Subcutaneous adipose tissue (tissue), 4 donors: ENCODE results near the gene LRRC15. TPM values are rescaled to one million over a fixed set of nuclear protein-coding genes. Genes with fewer than 3 reads are reported as not detected.

Source experiments
- total RNA-seq, 4 donors: library from RNA; depleted of rRNA; stranded (reverse); fragments of >200 nt; gene quantifications; one replicate each; pipeline ENCODE4 v1.1.0, GENCODE V29; 2016
- TF ChIP-seq, protein P1 (sequence below): fragments of 450-650 bp; IDR thresholded peaks from one replicate; pipeline ENCODE4 v1.5.1; 2016; ENCODE audit warnings: low read depth, mild to moderate bottlenecking, control low read depth, antibody characterized with exemption, moderate library complexity

The LRRC15 gene
- total RNA-seq, 4 donors from 2014 or later: under 0.01 to 0.22 TPM; not detected in 2

DNA sequence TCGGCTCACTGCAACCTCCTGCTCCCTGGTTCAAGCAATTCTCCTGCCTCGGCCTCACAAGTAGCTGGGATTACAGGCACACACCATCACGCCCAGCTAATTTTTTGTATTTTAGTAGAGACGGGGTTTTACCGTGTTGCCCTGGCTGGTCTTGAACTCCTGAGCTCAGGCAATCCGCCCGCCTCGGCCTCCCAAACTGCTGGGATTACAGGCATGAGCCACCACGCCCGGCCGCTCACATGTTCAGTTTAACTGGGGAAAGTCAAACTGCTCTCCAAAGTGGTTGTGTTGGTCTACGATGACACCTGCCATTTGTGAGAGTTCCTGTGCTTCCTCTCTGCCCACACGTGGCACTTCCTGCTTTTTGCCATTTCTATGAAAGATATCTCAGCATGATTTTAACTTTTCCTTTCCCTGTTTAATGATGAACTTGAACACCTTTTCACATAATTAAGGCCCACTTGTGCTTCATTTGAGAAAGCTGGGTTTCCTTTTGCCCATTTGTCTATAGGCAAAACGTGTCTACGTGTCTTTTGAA, 30.4 kb upstream of the LRRC15 start:
- TF ChIP-seq, protein P1, sequence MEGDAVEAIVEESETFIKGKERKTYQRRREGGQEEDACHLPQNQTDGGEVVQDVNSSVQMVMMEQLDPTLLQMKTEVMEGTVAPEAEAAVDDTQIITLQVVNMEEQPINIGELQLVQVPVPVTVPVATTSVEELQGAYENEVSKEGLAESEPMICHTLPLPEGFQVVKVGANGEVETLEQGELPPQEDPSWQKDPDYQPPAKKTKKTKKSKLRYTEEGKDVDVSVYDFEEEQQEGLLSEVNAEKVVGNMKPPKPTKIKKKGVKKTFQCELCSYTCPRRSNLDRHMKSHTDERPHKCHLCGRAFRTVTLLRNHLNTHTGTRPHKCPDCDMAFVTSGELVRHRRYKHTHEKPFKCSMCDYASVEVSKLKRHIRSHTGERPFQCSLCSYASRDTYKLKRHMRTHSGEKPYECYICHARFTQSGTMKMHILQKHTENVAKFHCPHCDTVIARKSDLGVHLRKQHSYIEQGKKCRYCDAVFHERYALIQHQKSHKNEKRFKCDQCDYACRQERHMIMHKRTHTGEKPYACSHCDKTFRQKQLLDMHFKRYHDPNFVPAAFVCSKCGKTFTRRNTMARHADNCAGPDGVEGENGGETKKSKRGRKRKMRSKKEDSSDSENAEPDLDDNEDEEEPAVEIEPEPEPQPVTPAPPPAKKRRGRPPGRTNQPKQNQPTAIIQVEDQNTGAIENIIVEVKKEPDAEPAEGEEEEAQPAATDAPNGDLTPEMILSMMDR: no peak

DNA sequence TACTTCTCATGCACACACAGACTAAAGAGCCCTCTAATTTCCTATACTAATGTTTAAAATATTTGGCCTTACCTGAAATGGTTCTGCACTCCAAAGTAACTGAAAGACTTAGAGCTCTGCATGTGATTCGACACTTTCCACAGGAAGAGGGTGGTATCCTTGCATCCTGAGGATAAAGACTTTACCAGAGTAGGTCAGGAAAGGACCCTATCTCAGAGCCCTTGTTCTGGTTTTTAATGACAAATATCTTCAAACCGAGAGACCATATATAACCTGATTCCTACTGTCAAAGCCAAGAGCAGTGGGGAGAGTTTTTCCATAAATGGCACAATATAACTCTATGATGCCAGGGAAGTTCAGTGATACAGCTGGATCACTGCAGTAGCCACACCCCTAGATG, 29.6 kb upstream of the LRRC15 start, which contains the start of gene GP5:
Gene GP5, minus strand, starts transcription at position 101 of the 400 bp plus-strand sequence. CDS start 984 bp downstream, outside the sequence.
- TF ChIP-seq, protein P1: no peak

DNA sequence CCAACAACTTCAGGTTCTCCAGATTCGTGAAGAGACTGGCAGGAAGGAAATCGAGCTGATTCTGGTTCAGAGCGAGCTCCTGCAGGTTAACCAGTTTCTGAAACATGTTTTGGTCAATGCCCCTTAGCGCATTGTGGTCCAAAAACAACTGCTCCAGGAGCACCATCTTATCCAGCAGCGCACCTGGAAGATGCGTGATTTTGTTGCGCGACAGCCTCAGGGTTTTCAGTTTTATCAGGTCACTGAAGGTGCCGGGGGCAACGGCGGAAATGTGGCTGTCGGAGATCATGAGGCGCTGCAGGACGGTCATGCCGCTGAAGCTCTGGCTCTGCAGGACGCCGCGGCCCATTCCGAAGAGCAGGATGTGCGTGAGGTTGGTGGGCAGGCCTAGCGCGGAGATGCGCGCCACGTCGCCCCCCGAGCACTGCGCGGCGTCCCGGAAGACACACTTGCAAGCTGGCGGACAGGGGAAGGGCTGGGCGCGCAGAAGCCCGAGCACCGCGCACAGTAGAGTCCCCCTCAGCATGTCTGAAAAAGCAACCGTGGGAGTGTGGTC, 28.3 kb upstream of the LRRC15 start:
- TF ChIP-seq, protein P1: no peak

DNA sequence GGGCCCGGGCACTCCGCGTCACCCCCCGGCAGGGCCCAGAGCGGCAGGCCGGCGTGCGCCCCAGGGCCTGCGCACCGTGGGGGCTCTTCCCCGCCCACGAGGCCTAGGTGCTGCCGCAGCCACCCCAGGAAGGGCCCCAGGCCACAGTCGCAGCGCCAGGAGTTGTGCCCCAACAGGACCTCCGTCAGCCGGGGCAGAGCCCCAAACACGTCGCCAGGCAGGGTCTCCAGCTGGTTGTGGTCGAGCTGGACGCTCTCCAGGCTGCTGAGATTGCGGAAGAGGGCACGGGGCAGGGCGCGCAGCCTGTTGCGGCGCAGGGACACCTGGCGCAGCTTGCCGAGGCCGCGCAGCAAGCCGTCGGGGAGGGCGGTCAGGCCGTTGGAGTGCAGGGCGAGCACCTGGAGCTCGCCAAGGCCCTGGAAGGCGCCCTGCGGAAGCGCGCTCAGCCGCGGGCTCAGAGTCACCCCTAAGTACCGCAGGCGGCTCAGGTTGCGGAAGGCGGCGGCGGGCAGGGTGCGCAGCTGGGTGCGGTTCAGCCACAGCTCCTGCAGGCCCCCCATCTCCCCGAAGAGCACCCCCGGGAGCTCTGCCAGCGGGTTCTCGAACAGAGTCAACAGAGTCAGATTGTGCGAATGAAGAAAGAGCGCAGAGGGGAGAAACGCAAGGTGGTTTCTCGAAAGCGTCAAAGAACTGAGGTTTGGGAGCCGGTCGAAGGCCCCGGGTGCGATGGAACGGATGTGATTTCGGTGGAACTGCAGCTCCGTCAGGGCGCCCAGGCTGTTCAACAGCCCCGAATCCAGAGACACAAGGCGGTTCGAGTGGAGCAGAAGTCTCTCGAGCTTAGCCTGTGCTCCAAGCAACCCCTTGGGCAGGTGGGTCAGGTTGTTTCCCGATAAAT, 27.6 kb upstream of the LRRC15 start:
- TF ChIP-seq, protein P1: no peak

DNA sequence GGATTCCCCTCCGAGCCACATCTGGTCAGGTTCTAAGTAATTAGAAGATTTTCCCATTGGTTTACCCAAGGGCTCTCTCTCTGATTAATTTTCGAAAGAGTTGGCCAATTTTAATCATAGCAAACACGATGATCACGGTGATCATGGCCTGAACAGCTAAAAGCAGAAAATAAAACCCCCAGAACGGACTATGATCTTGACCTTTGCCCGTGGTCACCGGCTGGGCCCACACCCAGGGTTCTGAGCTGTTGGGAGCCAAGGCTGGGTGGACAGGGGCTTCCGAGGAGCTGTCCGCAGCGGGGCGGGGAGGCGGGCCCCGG, 27.0 kb upstream of the LRRC15 start:
- TF ChIP-seq, protein P1: no peak

DNA sequence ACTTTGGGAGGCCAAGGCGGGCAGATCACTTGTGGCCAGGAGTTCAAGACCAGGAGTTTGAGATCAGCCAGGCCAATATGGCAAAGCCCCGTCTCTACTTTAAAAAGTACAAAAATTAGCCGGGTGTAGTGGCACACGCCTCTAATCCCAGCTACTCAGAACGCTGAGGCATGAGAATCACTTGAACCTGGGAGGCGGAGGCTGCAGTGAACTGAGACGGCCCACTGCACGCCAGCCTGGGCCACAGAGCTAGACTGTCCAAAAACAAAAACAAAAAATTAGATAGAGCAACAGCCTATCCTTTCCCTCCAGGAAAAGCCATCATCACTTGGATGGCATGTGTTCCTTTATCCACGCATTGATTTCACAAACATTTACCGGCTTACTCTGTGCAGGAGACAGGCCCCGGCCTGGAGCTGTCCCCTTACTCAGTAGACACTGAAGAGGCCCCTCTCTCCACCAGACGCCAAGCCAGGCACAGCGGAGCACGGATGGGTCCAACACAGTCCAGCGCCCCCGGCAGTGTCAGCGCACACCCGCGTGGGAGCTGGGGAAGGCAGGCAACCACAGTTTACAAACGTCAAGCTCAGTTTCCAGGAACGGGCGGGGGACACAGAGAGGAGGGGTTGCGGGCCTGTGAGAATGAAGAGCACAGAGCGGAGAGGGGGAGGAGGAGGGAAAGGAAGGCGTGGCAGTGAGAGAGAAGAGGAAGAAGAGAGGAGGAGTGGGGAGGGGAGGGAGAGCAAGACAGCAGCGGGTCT, 26.4 kb upstream of the LRRC15 start:
- TF ChIP-seq, protein P1: no peak

DNA sequence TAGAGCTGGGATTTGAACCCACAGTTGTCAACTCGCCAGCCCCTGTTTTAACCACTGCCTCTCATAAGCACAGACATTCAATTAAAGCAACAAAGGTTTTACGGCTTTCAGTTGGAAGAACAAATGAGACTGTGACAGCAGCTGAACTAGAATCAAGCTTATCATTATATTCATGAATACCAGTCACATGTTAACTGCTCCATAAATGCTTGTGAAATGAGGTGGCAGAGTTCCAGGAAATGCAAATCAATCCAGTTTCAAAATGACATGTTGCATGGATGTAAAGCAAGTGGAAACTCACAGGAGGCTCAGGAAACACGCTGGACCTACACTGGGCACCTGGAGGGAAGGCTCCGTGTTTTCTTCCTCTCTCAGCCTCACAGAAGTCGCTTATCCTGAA, 25.7 kb upstream of the LRRC15 start:
- TF ChIP-seq, protein P1: no peak
